HepG2 (cell line): ENCODE measurements around the gene BORCS5. TPM values are rescaled to one million over a fixed set of nuclear protein-coding genes. Genes with fewer than 3 reads are reported as not detected.

Experiments
- BRCA1 ChIP-seq: sonication (generic); formaldehyde crosslinking; IDR thresholded peaks from 2 replicates; pipeline ENCODE4 v1.4.0; 2020; ENCODE audit warnings: missing genetic modification reagents
- CBX1 ChIP-seq: IDR thresholded peaks from one replicate; pipeline ENCODE4 v1.6.1; 2016; ENCODE audit warnings: antibody characterized with exemption, low read depth
- DR1 ChIP-seq: sonication (generic); formaldehyde crosslinking; IDR thresholded peaks from 2 replicates; pipeline ENCODE4 v1.8.0; 2021; ENCODE audit warnings: mild to moderate bottlenecking, missing genetic modification reagents, inconsistent platforms
- EZH2 ChIP-seq: conservative IDR thresholded peaks from 2 replicates; pipeline ENCODE4 v1.6.1; 2012; ENCODE audit warnings: mild to moderate bottlenecking, low read depth, low read length, moderate library complexity
- HNF4A ChIP-seq: sonication (generic); formaldehyde crosslinking; IDR thresholded peaks from 2 replicates; pipeline ENCODE4 v1.4.0; 2020; ENCODE audit warnings: missing genetic modification reagents
- POLR2A ChIP-seq, 2 experiments: IDR thresholded peaks; 2 replicates each; pipeline ENCODE4 v1.6.1; 2011; ENCODE audit warnings: low read depth in 2 of 2, low read length in 2 of 2, mild to moderate bottlenecking in 1 of 2, moderate library complexity in 1 of 2; ENCODE audit not compliant: insufficient read depth in 1 of 2
- SMAD3 ChIP-seq: sonication (generic); formaldehyde crosslinking; IDR thresholded peaks from 2 replicates; pipeline ENCODE4 v1.4.0; 2020; ENCODE audit warnings: missing genetic modification reagents
- SOX6 ChIP-seq, 2 experiments: fragments of 450-650 bp in 1 of 2; sonication (generic) in 1 of 2; formaldehyde crosslinking in 1 of 2; IDR thresholded peaks; 2 replicates each; pipeline versions ENCODE4 v1.4.0 to v1.6.1; 2017 to 2020; ENCODE audit warnings: antibody characterized with exemption in 1 of 2, mild to moderate bottlenecking in 1 of 2, missing genetic modification reagents in 1 of 2
- SYNCRIP ChIP-seq: fragments of 200-400 bp; formaldehyde crosslinking; IDR thresholded peaks from 2 replicates; pipeline ENCODE4 v1.6.1; 2018; ENCODE audit warnings: mild to moderate bottlenecking, low read depth, low read length; ENCODE audit not compliant: insufficient read depth
- TSC22D2 ChIP-seq: sonication (generic); formaldehyde crosslinking; IDR thresholded peaks from 2 replicates; pipeline ENCODE4 v1.5.1; 2020; ENCODE audit warnings: missing genetic modification reagents, mild to moderate bottlenecking, borderline replicate concordance
- YY1 ChIP-seq: IDR thresholded peaks from 2 replicates; pipeline ENCODE4 v1.6.1; 2011; ENCODE audit warnings: low read length, low read depth, moderate library complexity, mild to moderate bottlenecking; ENCODE audit not compliant: insufficient read depth, insufficient replicate concordance
- ZFX ChIP-seq: sonication (generic); formaldehyde crosslinking; IDR thresholded peaks from 2 replicates; pipeline ENCODE4 v1.4.0; 2020; ENCODE audit warnings: mild to moderate bottlenecking, low read depth, missing genetic modification reagents, moderate library complexity
- ZNF564 ChIP-seq: sonication (generic); formaldehyde crosslinking; IDR thresholded peaks from 2 replicates; pipeline ENCODE4 v1.8.1; 2023; ENCODE audit warnings: mild to moderate bottlenecking, missing genetic modification reagents
- ZNF616 ChIP-seq: sonication (generic); formaldehyde crosslinking; IDR thresholded peaks from 2 replicates; pipeline ENCODE4 v1.5.0; 2020; ENCODE audit warnings: low read depth, mild to moderate bottlenecking, missing genetic modification reagents
- ZNF644 ChIP-seq: IDR thresholded peaks from 2 replicates; pipeline ENCODE4 v1.6.1; 2016; ENCODE audit warnings: low read depth
- polyA plus RNA-seq, 8 experiments: library from polyadenylated mRNA; depleted of rRNA in 3 of 8; stranded (reverse) in 7 of 8; unstranded in 1 of 8; fragments of >200 nt; fragmentation: Illumina TruSeq in 4 of 8; extraction: Trizol in 4 of 8; gene quantifications; 2 replicates each; pipeline versions ENCODE4 v1.2.1 to v1.2.3, GENCODE V29; 2011 to 2016; ENCODE audit warnings: low read depth in 4 of 8, missing spikeins in 1 of 8, mixed read lengths in 1 of 8; ENCODE audit not compliant: insufficient read depth in 1 of 8
- total RNA-seq, 5 experiments: library from RNA; depleted of rRNA; stranded (reverse); fragments of >200 nt; fragmentation: Illumina TruSeq; extraction: Trizol; gene quantifications; 2 replicates each; pipeline ENCODE4 v1.2.3, GENCODE V29; 2016; ENCODE audit warnings: low read depth in 1 of 5
- TF ChIP-seq, protein P1 (sequence below): sonication (generic); formaldehyde crosslinking; IDR thresholded peaks from 2 replicates; pipeline ENCODE4 v1.5.1; 2020; ENCODE audit warnings: mild to moderate bottlenecking, missing genetic modification reagents, borderline replicate concordance
- TF ChIP-seq, protein P2 (sequence below): sonication (generic); formaldehyde crosslinking; IDR thresholded peaks from 2 replicates; pipeline ENCODE4 v1.4.0; 2020; ENCODE audit warnings: missing genetic modification reagents, borderline replicate concordance
- TF ChIP-seq, protein P3 (sequence below): conservative IDR thresholded peaks from 2 replicates; pipeline ENCODE4 v1.6.1; 2018; ENCODE audit warnings: missing genetic modification reagents

Gene BORCS5
- total and polyA plus RNA-seq, 2 of the 13 experiments (the other 11 are each of a cell fraction or from before 2014, with no cell fraction given) = 3.9 to 4.7 TPM

DNA sequence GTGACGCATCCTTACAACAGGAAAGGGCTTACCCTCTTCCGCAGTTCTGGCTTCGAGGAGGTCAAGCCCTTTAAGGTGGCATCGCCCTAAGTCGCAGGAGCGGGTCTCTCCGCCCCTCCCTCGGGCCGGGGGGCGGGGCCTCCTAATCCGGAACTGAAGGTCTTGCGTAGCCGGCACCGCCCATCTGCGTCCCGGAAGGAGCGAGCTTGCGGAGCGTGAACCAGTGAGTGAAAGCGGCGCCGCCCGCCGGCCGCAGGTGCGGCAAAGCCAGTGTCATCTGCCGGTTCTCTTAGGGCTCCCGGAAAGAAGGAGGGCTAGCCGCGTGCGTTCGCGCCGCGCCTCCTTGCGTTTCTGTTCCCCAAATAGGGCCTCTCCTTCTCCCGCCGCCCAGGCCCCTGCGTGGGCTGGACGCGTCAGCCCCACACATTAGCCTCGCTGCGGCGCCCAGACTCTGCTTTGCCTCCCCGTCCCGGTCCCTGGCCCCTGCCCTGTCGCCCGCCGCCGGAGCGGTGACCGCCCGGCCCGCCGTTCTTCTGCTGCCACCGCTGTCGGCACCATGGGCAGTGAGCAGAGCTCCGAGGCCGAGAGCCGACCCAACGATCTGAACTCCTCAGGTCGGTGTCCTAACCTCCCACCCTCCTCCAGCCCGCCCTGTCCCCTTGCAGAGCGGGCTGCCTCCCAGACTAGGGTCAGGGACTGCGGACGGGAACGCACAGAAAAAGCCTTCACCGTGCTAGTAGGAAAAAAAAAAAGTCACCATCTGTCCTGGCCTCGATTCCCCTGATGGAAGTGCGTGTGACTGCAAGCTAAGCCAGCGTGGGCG is at the start of gene BORCS5 (continued):
- TF ChIP-seq, protein P1, sequence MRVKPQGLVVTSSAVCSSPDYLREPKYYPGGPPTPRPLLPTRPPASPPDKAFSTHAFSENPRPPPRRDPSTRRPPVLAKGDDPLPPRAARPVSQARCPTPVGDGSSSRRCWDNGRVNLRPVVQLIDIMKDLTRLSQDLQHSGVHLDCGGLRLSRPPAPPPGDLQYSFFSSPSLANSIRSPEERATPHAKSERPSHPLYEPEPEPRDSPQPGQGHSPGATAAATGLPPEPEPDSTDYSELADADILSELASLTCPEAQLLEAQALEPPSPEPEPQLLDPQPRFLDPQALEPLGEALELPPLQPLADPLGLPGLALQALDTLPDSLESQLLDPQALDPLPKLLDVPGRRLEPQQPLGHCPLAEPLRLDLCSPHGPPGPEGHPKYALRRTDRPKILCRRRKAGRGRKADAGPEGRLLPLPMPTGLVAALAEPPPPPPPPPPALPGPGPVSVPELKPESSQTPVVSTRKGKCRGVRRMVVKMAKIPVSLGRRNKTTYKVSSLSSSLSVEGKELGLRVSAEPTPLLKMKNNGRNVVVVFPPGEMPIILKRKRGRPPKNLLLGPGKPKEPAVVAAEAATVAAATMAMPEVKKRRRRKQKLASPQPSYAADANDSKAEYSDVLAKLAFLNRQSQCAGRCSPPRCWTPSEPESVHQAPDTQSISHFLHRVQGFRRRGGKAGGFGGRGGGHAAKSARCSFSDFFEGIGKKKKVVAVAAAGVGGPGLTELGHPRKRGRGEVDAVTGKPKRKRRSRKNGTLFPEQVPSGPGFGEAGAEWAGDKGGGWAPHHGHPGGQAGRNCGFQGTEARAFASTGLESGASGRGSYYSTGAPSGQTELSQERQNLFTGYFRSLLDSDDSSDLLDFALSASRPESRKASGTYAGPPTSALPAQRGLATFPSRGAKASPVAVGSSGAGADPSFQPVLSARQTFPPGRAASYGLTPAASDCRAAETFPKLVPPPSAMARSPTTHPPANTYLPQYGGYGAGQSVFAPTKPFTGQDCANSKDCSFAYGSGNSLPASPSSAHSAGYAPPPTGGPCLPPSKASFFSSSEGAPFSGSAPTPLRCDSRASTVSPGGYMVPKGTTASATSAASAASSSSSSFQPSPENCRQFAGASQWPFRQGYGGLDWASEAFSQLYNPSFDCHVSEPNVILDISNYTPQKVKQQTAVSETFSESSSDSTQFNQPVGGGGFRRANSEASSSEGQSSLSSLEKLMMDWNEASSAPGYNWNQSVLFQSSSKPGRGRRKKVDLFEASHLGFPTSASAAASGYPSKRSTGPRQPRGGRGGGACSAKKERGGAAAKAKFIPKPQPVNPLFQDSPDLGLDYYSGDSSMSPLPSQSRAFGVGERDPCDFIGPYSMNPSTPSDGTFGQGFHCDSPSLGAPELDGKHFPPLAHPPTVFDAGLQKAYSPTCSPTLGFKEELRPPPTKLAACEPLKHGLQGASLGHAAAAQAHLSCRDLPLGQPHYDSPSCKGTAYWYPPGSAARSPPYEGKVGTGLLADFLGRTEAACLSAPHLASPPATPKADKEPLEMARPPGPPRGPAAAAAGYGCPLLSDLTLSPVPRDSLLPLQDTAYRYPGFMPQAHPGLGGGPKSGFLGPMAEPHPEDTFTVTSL (CRISPR knock-in tag) = peak; percentile 36; the same call in 1 of the 2 replicates
- TF ChIP-seq CBX1 = no peak
- TF ChIP-seq, protein P2, sequence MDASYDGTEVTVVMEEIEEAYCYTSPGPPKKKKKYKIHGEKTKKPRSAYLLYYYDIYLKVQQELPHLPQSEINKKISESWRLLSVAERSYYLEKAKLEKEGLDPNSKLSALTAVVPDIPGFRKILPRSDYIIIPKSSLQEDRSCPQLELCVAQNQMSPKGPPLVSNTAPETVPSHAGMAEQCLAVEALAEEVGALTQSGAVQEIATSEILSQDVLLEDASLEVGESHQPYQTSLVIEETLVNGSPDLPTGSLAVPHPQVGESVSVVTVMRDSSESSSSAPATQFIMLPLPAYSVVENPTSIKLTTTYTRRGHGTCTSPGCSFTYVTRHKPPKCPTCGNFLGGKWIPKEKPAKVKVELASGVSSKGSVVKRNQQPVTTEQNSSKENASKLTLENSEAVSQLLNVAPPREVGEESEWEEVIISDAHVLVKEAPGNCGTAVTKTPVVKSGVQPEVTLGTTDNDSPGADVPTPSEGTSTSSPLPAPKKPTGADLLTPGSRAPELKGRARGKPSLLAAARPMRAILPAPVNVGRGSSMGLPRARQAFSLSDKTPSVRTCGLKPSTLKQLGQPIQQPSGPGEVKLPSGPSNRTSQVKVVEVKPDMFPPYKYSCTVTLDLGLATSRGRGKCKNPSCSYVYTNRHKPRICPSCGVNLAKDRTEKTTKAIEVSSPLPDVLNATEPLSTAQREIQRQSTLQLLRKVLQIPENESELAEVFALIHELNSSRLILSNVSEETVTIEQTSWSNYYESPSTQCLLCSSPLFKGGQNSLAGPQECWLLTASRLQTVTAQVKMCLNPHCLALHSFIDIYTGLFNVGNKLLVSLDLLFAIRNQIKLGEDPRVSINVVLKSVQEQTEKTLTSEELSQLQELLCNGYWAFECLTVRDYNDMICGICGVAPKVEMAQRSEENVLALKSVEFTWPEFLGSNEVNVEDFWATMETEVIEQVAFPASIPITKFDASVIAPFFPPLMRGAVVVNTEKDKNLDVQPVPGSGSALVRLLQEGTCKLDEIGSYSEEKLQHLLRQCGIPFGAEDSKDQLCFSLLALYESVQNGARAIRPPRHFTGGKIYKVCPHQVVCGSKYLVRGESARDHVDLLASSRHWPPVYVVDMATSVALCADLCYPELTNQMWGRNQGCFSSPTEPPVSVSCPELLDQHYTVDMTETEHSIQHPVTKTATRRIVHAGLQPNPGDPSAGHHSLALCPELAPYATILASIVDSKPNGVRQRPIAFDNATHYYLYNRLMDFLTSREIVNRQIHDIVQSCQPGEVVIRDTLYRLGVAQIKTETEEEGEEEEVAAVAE (CRISPR knock-in tag) = peak; percentile 66; the same call in 1 of the 2 replicates
- no peak for TF ChIP-seq HNF4A (CRISPR knock-in tag)
- TF ChIP-seq, protein P3, sequence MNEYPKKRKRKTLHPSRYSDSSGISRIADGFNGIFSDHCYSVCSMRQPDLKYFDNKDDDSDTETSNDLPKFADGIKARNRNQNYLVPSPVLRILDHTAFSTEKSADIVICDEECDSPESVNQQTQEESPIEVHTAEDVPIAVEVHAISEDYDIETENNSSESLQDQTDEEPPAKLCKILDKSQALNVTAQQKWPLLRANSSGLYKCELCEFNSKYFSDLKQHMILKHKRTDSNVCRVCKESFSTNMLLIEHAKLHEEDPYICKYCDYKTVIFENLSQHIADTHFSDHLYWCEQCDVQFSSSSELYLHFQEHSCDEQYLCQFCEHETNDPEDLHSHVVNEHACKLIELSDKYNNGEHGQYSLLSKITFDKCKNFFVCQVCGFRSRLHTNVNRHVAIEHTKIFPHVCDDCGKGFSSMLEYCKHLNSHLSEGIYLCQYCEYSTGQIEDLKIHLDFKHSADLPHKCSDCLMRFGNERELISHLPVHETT = no peak; the same call in 1 of the 2 replicates
- TF ChIP-seq SMAD3 (CRISPR knock-in tag) = 0 out of 2 replicates have a peak, but pooled peaks have one; percentile 35
- TF ChIP-seq YY1 = peak; percentile 45
- TF ChIP-seq SOX6 (IDR thresholded peaks at IDR 0.05) = no peak
- peak; percentile 71; the same call in 1 of the 2 replicates for TF ChIP-seq SOX6 (CRISPR knock-in tag; IDR thresholded peaks at IDR 0.05)
- no peak for TF ChIP-seq ZNF644 (CRISPR knock-in tag)
- TF ChIP-seq ZNF564 (CRISPR knock-in tag) = peak; percentile 52
- TF ChIP-seq ZFX (CRISPR knock-in tag) = peak; percentile 77
- TF ChIP-seq ZNF616 = 0 out of 2 replicates have a peak, but pooled peaks have one; percentile 59
- no peak for TF ChIP-seq EZH2
- no peak for TF ChIP-seq BRCA1 (CRISPR knock-in tag)
- no peak for TF ChIP-seq DR1 (CRISPR knock-in tag)
- no peak for TF ChIP-seq SYNCRIP
- no peak; the same call in 1 of the 2 replicates for TF ChIP-seq TSC22D2 (CRISPR knock-in tag)
- TF ChIP-seq POLR2A (IDR thresholded peaks at IDR 0.05; ENCODE audit: insufficient read depth in 1 of 2, low read depth in 2 of 2, low read length in 2 of 2) = peak; percentile 96 to 97
